Measurements from ENCODE around the gene WIPF2. TPM values are rescaled to one million over a fixed set of nuclear protein-coding genes. Genes with fewer than 3 reads are reported as not detected.
A peak's percentile ranks its signal among the peaks of the same experiment; 100 is the strongest.
"Not testable (repeated sequence)": the region's sequence is repeated elsewhere in the genome, so short reads cannot be mapped to it uniquely, and the experiment has no call there.

The WIPF2 gene
- total RNA-seq, 1 donor = 4.6 TPM

DNA sequence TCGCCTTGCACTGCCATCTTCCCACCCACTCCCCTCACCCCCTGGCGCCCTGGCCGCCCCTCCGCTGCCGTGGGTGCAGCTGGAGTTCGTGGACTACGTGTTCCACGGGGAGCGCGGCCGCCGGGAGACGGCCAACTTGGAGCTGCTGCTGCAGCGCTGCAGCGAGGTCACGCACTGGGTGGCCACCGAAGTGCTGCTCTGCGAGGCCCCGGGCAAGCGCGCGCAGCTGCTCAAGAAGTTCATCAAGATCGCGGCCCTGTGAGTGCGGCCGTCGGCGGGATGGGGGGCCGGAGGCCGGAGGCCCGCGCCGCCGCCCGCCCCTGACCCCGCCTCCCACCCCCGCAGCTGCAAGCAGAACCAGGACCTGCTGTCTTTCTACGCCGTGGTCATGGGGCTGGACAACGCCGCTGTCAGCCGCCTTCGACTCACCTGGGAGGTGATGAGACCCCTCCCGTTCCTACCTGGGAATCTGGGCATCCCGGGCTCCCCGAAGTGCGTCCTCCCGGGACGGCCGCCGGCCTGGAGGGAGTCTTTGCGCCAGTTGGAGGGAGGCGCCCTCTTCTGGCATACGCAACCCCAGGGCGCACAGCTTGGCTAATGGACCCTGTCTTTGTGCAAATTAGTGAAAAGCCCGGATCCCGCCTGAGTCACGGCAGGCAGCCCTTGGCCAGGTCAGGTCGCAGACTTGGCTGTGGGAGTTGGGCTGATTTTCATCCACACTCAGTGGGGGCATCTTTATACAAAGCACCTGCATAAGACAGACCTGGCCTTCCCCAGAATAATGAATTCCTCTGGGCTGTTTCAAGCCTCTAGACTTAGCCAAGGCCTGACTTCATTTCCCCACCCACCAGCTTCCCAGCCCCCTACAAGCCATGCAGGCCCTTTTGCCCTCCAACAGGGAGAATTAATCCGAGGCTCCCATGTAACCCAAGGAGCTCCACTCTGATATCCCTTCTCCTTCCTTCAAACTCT is 27.6 kb upstream of the WIPF2 start:
- peak; percentile 39 to 79 (median 69) for DNase-seq (ENCODE audit: low read depth in 2 of 3, low spot score in 2 of 3)

DNA sequence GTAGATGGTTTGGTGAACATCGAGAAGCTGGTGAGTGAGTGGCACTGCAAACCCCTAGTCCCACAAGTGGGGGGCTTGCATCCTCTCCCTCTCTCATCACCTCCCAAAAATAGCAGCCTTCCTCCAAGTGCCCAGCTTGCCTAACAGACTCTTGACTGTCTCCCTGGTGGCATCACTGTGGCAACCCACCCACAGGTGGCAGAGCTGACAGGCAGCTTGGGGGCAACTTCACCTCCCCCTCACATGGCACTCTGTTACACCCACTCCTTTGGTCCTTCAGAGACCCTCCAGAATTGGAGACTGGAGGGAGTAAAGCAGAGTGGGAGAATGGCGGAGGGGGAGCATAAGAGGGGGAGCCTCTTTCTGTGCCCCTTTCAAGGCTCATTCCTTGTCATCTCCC is 26.1 kb upstream of the WIPF2 start:
- no peak for DNase-seq (ENCODE audit: low read depth in 2 of 3, low spot score in 2 of 3)

DNA sequence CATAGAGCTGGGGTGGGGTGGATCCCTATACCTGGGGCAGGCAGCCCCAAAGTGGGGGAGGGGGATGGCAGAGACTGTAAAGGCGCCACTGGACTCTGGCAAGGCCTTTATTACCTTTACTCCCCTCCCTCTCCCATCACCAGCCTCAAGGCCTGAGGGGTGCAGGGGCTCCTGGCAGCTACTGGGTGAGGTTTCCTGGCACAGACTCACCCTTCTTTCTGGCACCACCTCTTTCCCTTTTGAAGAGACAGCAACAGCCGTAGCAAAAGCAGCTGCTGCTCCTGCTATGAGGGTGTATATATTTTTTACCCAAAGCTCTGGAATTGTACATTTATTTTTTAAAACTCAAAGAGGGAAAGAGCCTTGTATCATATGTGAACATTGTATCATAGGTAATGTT is 24.3 kb upstream of the WIPF2 start:
- no peak for DNase-seq (ENCODE audit: low read depth in 2 of 3, low spot score in 2 of 3)

DNA sequence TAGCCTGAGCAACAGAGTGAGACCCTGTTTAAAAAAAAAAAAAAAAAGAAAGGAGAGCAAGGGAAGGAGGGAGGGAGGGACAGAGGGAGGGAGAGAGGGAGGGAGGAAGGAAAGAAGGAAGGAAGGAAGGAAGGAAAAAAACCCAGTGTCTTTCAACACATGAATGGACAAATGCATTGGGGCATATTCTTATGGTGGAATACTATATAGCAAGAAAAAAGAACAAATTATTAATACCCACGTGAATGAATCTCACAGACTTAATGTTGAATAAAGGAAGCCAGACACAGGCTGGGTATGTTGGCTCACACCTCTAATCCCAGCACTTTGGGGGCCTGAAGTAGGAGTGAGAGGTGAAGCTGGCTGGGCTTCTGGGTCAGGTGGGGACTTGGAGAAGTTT is 21.6 kb upstream of the WIPF2 start:
- DNase-seq (ENCODE audit: low read depth in 2 of 3, low spot score in 2 of 3) = no peak

DNA sequence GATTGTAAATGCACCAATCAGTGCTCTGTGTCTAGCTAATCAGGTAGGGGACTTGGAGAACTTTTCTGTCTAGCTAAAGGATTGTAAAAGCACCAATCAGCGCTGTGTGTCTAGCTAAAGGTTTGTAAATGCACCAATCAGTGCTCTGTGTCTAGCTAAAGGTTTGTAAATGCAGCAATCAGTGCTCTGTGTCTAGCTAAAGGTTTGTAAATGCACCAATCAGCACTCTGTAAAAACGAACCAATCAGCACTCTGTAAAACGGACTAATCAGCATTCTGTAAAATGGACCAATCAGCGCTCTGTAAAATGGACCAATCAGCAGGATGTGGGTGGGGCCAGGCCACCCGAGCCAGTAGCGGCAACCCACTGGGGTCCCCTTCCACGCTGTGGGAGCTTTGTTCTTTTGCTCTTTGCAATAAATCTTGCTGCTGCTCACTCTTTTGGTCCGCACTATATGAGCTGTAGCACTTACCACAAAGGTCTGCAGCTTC is 21.1 kb upstream of the WIPF2 start:
- DNase-seq (ENCODE audit: low read depth in 2 of 3, low spot score in 2 of 3) = peak in 1 of 3 donors; percentile 40

DNA sequence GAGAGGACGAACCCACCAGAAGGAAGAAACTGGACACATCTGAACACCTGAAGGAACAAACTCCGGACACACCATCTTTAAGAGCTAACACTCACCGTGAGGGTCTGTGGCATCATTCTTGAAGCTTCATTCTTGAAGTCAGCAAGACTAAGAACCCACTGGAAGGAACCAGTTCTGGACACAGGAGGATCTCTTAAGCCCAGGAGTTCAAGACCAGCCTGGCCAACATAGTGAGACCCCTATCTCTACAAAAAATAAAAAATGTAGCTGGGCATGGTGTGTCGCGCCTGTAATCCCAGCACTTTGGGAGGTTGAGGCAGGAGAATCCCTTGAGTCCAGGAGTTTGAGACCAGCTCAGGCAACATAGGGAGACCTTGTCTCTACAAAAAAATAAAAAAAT is 20.5 kb upstream of the WIPF2 start:
- no peak for DNase-seq (ENCODE audit: low read depth in 2 of 3, low spot score in 2 of 3)

DNA sequence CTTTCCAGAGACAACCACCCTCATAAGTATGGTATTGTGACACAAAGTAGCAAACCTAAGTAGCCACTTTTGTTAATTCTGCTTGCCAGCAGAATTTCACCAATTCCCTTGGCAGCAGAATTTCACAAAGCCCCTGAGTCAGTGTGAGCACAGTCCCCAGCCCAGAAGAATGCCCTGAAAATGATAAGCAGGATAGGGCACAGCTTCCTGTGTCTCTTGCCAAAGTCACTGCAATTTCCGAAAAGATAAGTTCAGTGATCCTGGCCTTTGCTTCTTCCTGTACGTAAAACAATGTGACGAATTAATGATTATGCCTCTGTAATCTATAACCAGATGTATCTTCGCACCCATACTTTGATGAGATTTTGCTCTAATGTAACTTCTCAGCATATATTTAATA is 16.0 kb upstream of the WIPF2 start:
- DNase-seq (ENCODE audit: low read depth in 2 of 3, low spot score in 2 of 3) = peak in 2 of 3 donors; percentile 41 to 59

DNA sequence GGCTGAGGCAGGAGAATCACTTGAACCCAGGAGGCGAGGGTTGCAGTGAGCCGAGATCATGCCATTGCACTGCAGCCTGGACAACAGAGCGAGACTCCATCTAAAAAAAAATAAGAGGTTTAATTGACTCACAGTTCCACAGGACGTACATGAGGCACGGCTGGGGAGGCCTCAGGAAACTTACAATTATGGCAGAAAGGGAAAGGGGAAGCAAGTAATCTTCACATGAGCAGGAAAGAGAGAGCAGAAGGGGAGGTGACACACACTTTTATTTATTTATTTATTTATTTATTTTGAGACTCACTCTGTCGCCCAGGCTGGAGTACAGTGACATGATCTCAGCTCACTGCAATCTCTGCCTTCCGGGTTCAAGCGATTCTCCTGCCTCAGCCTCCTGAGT is 12.9 kb upstream of the WIPF2 start:
- DNase-seq (ENCODE audit: low read depth in 2 of 3, low spot score in 2 of 3) = peak in 1 of 3 donors; percentile 28

DNA sequence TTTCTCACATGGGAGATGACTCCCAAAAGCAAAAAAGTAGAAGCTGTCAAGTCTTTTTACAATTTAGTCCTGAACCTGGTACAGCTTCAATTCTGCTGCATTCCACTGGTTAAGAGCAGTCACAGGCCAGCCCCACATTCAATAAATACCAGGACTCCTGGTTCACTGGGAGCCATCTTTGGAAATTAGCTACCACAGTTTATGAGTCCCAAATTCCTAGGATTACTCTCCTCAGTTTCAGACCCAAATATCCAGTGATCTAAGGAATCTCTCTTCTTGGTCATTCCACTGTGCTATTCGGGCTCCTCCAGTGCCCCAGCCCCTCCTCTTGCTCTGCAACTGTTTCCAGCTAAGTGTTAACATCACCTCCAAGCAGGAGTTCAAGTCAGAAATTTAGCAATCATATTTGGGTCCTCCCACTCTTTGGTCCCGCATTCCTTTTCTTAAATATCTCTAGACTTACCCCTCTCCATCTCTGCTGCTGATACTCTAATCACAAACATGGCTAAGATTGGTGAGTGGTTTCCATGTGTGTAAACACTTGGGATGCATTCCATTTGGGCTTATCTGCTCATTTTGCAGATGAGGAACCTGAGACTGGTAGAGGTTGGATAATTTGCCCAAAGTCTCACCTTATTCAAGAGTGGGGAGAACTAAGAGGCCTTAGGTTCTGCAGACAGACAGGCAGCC is 9.6 kb upstream of the WIPF2 start:
- no peak for DNase-seq (ENCODE audit: low read depth in 2 of 3, low spot score in 2 of 3)

DNA sequence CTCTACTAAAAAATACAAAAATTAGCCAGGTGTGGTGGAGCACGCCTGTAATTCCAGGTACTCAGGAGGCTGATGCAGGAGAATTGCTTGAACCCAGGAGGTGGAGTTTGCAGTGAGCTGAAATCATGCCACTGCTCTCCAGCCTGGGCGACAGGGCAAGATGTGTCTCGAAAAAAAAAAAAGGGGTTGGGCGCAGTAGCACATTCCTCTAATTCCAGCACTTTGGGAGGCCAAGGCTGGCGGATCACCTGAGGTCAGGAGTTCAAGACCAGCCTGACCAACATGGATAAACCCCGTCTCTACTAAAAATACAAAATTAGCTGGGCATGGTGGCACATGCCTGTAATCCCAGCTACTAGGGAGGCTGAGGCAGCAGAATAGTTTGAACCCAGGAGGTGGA is 5.2 kb upstream of the WIPF2 start:
- DNase-seq (ENCODE audit: low read depth in 2 of 3, low spot score in 2 of 3) = not testable (repeated sequence)

DNA sequence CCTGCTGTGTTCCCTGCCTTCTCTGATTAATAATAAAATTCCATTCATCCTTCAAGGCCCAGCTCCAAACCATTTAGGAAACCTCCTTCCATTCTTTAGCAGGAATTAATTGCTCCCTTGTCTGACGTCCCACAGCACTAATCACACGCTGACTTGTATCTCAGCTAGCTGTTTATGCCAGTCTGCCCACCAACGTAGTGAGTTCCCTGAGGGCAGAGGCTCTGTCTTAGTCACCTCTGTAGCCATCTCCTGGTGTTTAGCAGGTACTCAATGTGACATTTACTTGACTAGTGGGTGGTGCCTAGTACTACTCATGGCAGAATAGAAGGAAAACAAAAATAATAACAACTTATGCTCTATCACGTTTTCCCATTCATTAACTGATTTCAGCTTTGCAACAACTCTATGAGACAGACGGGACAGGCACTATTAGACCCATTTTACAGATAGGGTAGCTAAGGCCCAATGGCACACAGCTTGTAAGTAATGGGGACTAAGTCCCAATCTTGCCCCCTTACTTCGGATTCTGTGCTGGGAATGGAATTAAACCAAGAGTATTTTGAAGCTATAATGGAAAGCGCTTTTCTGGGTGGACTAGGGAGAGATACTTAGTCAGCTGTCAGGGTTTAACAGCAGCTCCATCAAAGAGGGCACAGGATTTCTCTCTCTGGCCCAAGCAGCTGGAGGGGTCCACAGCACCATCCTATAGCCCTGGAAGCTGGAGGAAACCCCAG is 931 bp upstream of the WIPF2 start:
- no peak for DNase-seq (ENCODE audit: low read depth in 2 of 3, low spot score in 2 of 3)

DNA sequence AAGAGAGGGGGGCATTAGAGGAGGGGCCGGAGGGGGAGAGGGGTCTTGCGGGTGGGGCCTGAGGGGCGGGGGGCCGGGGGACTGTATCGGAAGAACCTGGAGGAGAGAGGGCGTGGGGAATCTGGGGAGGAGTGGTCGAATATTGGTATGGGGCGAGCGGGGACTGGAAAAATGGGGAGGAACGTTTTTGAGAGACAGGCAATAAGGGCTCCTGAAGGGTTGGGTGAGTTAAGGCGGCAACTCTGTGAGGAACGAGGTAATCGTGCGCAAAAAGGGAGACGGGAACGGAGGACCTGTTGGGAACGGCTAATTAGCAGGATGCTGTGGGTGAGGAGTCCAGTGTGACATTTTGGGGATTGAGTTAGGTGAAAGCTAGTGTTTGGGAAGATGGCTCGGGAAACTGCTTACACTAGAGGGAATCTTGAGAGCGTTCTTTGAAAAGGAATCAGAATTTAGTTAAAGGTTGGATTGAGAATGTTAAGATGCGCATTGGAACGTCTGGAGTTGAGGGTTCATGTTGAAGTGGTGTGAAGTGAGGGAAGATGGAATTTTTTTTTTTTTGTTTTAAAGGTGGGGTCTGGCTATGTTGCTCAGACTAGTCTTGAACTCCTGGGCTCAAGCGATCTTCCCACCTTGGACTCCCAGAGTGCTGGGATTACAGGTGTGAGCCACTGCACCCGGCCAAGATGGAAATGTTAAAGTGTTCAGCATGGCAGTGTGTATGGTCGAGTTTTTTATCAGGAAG is 662 bp downstream of the WIPF2 start:
- peak in 2 of 3 donors; percentile 16 to 74 for DNase-seq (ENCODE audit: low read depth in 2 of 3, low spot score in 2 of 3)

DNA sequence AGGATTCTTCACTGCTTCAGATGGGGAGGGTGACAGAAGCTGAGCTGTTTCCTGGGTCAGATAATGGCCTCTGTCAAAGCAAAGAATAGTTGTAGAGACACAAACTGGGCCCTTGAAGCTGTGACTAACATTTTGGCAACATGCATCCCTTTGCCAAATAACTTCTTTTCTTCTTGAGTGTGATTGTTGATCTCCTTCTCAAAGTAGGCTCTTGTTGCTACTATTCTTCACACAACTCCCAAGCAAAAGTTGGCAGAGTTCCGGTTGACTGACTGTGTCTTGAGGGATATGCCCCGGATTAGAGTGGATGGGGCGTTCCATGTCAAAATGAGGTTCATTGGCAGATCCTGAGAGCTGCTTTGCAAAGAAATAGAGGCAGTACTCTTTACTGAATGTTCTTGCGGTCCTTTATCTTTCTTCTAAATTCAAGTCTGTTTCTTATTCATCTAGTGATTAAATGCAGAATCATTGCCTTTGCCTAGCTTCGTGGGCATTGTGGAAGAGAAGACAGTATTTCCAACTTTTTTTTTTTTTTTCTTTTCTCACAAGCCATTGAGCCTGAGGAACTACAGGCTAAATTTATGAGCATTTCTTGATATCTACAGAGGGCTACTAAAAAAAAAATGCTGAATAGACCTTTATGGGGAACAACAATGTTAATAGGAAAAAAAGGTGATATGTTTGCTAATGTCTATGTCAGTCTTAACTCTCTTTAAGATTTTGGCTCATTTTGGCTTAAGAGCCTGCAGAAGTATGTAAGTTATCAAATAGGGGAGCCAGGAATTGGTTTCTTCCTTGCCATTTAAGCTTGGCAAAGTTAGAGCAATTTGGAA is 5.8 kb downstream of the WIPF2 start:
- DNase-seq (ENCODE audit: low read depth in 2 of 3, low spot score in 2 of 3) = no peak

DNA sequence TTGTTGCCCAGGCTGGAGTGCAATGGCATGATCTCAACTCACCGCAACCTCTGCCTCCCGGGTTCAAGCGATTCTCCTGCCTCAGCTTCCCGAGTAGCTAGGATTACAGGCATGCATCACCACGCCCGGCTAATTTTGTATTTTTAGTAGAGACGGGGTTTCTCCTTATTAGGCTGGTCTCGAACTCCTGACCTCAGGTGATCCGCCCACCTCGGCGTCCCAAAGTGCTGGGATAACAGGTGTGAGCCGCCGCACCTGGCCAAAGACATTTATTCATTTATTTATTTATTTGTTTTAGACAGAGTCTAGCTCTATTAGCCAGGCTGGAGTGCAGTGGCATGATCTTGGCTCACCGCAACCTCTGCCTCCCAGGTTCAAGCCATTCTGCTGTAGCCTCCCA is 10.0 kb downstream of the WIPF2 start:
- DNase-seq (ENCODE audit: low read depth in 2 of 3, low spot score in 2 of 3) = not testable (repeated sequence)

DNA sequence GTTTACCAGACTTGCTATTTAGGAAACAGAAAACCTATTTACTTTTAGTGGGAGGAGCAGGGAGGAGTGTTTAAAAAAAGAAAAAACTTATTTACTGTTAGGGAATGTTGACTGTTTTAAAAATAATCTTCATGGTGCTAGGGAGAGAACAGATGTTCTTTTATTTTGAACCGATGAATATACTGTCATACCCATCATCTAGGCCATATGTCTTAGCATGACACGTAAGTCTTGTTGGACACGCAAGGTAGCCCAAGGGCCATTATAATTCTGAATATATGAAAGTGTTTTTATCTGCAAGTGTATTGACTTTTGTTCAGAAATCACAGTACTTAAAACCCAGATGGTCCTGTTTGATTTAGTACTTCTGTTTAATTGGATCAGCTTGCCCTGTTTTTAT is 11.6 kb downstream of the WIPF2 start:
- no peak for DNase-seq (ENCODE audit: low read depth in 2 of 3, low spot score in 2 of 3)

DNA sequence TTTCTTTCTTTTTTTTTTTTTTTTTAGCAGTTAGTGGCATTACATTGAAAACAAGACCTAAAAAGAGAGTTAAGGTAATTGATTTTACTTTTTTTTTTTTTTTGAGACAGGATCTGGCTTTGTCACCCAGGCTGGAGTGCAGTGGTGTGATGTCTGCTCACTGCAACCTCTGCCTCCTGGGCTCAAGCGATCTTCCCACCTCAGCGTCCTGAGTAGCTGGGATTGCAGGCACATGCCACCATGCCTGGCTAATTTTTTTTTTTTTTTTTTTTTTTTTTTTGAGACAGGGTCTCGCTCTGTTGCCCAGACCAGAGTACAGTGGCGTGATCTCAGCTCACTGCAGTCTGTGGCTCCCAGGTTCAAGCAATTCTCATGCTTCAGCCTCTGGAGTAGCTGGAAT is 12.8 kb downstream of the WIPF2 start:
- not testable (repeated sequence) for DNase-seq (ENCODE audit: low read depth in 2 of 3, low spot score in 2 of 3)

DNA sequence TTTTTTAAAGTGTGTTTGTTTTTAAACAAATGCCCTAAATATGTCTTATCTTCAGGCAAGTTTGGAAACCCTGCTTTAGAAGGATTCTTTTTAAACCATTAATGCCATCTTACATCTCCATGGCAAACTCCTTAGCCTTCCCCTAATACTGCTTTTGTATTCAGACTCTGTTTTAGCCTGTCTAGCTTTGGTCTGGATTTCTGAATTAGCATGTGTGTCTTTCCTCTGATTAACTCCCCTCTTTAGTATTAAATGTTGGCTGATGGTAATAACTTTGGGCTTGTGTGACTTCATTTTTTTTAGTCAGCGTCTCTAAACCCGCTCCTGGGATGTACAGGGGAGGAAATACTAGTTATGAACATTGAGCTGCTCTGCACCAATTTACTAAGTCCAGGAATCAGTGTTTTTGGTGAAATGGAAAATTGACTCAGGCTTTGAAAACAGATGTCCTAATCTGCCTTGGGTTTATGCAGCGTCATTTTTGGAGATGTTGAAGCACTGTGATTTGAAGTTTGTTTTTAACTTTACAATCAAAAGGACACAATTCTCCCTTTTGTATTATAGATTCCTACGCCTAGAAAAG is 22.2 kb downstream of the WIPF2 start:
- no peak for DNase-seq (ENCODE audit: low read depth in 2 of 3, low spot score in 2 of 3)

DNA sequence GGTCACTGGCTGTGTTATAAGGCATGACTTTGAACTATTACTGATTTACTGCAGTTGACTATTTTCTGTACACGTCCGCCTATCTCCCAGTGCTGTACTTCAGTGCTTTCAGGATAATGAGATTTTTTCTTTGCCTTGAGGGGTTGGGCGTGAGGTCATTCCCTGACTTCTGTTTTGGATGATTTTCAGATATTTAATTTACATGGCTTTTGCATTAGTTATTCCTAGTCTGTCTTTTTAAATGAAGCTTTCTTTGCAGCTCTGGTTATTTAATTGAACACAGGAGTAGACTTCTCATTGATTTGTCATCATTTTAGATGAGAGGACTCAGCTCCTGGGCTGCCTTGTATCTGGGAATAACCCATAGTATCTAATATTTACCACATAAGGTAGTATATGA is 23.7 kb downstream of the WIPF2 start:
- no peak for DNase-seq (ENCODE audit: low read depth in 2 of 3, low spot score in 2 of 3)

DNA sequence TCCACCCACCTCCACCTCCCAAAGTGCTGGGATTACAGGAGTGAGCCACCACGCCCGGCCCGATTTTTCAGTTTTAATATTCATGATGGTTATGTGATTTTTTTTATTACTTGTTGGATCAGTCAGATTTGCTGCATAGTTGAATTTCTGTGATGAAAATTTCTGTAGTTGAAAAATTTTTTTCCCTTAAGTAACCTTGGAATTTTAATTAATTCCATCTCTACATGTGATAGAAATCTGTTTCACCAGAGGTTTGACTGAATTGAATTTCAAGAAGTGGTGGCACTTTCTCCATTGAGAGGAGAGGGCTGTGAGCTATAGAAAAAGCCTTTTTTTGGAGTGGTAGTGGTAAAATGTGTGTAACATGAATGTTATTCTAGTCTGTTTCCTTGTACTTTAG is 24.7 kb downstream of the WIPF2 start:
- DNase-seq (ENCODE audit: low read depth in 2 of 3, low spot score in 2 of 3) = no peak
